GM18873 (cell line): ENCODE data around the gene TSPAN31.
"Not testable (repeated sequence)": the region's sequence is repeated elsewhere in the genome, so short reads cannot be mapped to it uniquely, and the experiment has no call there.

Source experiments
- ATAC-seq: cut with Tn5 transposase; IDR thresholded peaks from one replicate; pipeline ENCODE4 v1.9.1; 2021; ENCODE audit warnings: mild to moderate bottlenecking, moderate library complexity, moderate number of reproducible peaks; ENCODE audit not compliant: unreplicated experiment, low FRiP score

Gene TSPAN31

DNA sequence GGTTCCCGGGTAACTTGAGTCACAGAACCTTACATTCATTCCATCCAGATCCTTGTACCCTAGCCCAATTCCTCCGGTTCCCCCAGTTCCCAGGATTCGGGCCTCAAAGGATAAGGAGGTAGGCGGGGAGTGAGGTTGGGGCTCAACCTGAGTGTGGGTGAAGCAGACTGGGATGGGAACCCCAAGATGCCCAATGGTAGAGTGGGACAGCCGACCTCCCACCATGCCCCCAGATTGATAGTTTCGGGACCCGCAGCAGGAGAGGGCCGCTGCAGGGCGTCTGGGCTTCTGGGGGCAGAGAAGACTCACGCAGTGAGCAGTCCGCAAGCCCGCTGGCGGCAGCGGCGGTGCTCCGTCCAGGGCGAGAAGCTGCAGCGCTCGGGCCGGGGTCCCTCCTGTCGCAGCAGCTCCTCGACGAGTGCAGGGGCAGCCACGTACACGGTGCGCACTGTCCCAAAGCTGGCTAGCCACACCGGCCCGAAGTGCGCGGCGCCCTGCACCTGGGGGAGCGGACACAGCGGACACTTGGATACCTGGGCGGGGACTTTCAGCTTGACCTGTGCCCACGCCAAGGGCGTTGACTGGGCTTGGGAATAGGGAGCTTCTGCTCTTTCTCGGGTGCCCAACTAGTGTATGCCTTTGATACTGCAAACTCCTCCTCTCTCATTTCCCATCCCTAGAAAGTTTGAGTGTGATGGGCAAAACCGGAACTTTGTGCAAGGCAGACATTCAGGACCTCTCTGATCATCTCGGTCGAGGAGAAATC is 21.0 kb downstream of the TSPAN31 start:
- no peak for ATAC-seq

DNA sequence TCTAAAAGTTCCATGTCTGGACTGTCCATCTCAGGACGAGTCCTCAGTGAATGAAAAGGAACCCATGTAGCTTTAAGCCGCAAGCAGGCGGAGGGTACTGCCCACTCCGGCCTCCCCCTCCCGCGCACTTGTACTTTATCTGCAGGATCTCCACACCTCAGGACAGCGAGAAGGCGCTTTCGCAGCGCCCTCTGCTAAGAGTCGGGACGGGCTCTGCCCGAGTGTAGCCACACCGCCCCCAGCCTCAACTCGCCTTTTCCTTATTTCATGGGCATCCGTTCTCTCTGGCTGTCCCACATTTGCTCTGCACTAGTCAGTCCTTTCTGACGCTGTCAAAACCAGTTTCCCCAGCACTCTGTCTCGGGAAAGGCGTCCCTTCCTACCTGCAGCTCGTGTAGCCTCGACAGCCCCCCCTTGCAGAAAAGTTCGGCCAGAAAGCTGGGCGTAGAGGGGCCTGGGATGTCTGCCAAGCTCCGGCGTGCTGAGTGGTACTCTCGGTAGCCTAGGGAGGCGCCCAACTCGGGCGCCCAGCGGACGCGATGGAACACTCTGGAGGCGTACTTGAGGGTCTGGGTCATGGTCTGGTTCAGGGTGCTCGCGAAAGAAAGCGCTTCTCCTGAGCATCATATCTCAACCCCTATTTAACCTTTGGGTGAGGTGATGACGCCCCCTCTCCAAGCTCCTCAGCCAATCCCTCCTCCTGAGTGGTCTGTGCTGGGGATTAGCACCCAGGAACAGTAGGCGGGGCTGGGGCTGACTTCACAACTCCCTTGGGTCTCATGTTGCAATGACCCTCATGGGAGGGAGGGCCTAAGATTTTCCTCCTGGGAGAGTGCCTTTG is 21.8 kb downstream of the TSPAN31 start, which contains the start of gene CYP27B1:
CYP27B1 (minus strand) TSS at position 615 of the 841 bp plus-strand sequence; CDS start at position 578, 37 bp downstream.
- no peak for ATAC-seq

DNA sequence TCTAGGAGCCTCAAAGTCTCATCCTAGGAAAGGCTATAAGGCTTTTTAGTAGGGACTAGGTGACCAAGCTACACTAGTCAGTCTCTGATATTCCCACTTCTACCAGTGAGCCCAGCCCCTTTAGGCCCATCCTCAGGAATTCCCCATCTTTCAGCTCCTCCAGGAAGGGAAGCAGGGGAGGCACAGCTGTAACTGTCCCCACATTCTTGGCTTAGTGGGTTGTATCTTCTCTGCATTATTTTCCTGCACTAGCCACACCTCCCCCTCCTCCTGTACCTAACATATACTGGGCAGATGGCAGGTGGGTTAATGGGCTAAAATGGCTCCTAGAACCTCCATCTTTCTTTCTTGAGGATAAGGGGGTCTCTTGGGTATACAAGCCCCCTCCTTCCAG is 22.5 kb downstream of the TSPAN31 start:
- no peak for ATAC-seq

DNA sequence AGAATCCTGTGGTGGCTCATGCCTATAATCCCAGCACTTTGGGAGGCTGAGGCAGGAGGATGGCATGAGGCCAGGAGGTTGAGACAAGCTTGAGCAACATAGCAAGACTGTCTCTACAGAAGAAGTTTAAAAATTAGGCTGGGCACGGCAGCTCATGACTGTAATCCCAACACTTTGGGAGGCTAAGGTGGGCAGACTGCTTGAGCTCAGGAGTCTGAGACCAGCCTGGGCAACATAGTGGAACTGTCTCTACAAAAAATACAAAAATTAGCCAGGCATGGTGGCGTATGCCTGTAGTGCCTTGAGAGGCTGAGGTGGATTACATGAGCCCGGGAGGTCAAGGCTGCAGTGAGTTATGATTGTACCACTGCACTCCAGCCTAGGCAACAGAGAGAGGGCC is 23.0 kb downstream of the TSPAN31 start:
- ATAC-seq: no peak

DNA sequence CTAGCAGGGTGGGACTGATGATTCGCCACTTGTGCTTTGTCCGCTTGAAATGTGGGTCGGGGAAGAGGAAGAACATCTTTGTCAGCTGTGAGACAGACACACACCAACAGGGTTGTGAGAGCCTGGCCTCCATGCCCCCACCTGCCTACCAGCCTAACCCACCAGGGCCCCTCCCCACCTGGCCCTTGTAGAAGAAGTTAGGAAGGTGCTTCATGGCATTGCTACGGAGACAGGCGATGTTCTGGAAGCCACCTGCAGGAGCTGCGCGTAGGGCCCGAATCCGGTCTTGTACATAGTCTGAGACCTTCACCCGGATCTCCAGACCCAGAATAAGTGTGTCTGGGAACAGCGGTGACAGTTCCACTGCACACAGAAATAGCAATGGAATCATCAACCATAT is 24.8 kb downstream of the TSPAN31 start:
- no peak for ATAC-seq

DNA sequence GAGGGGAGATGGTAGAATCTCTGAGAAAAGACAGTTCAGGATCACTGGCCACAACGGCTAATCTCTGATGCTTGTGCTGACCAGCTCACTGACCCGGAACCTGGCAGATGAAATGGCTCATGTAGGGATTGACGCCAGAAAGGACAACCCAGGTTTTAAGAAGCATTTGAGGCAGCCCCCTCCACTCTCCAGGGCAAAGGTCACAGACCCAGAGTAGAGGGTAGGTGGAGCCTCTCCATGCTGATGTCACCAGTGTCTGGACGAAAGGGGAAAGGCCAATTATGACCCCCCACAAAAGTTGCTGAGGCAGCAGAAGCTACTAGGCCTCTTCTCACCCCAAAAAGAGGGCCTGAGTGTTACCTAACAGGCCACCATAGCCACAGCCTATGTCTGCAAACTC is 25.9 kb downstream of the TSPAN31 start:
- no peak for ATAC-seq

DNA sequence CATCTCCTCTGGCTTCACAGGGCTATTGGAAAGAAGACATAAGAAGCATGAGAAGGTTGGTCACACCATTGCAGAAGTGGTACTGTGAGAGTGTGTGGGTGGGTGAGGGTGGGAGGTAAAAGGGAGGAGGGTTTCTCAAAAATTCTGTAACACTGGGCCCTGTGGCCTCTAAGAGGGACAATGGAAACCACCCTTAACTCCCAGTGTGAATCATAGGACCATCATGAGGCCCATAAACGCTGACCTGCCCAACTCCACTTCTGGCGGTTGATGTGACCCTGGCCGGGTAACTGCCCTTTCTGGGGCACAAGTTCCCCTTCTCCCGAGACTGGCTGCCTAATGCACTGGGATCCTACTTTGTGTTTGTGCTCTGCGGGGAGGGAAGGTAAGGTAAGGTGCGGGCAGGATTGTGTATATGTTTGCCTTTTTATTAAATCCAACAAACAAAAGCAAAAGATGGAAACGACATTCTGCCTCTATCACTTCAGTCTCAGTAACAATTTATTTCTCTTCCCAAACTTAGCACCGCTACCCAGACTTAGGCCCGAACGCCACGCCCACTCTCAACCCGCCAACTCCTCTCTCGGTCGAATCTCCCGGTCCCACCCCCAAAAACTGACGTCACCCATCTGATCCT is 26.5 kb downstream of the TSPAN31 start:
- ATAC-seq: peak; percentile 74

DNA sequence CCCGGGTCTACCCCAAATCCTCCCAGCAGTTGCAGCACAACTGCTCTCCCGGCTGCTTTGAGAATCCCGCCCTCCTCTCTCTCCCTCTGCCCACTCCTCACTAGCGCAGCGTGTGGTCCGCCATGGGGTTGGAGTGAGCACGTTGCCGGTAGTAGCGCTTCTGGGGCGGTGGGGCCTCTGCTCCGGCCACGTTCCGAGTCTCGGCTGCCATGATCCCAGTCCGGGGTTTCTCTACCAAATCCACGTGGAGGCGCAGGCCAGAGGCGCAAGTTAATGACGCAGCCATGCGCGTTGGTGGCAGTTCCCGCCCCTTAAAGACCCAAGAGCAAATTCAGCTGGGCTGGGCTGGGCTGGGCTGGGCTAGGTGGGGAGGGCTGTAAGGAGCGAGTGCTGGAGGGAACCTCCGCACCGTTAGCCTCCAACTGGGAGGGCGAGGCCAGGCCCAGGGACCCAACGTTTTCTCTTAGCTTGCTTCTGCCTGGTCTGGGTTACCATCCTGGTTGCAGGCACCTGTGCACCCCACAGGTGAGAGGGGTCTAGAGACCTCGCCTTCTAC is 27.1 kb downstream of the TSPAN31 start, which contains the start of gene METTL1:
METTL1 (minus strand) TSS at position 233 of the 556 bp plus-strand sequence; CDS start at position 211, 22 bp downstream.
- ATAC-seq: peak; percentile 82

DNA sequence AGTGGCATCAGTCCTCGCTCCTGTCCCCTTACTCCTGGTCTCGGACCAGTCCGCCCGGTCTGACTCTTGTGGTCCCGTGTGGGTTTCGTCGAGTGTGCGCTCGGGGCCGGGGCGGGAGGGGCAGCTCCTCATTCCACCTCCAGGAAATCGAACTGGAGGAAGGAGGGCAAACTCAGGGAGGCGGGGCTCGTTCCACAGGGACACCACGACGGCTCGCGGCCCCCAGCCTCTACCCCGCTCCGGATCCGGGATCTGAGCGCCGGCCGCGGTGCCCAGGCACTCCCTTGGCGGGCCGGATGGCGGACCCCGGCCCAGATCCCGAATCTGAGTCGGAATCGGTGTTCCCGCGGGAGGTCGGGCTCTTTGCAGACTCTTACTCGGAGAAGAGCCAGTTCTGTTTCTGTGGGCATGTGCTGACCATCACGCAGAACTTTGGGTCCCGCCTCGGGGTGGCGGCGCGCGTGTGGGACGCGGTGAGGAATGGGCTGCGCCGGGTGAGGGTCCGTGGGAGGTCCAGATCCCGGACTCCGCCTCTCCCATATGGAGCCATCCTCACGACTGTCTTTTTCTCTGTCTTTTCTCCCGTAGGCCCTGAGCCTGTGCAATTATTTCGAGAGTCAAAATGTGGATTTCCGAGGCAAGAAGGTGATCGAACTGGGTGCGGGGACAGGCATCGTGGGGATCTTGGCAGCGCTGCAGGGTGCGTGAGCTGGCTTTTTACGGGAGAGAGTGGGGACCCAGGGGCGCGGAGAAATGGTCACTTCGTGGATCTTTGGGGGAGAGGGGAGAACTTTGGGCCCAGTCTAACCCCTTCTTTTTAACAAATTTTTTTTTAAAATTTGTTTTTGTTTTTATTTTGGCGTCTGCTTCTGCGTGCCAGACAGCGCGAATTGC is 27.8 kb downstream of the TSPAN31 start, which contains the start of gene EEF1AKMT3:
EEF1AKMT3 (plus strand) TSS at position 186 of the 894 bp plus-strand sequence; CDS start at position 297, 111 bp downstream.
- no peak for ATAC-seq

DNA sequence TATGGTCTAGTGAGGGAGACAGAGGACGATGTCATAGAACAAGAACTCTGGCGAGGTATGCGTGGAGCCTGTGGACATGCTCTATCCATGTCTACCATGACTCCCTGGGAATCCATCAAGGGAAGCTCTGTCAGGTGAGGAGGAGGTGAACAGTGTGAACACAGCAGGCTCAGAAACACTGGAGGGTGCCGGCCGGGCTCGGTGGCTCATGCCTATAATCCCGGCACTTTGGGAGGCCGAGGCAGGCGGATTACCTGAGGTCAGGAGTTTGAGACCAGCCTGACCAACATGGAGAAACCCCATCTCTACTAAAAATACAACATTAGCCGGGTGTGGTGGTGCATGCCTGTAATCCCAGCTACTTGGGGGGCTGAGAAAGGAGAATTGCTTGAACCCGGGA is 29.8 kb downstream of the TSPAN31 start:
- ATAC-seq: not testable (repeated sequence)

DNA sequence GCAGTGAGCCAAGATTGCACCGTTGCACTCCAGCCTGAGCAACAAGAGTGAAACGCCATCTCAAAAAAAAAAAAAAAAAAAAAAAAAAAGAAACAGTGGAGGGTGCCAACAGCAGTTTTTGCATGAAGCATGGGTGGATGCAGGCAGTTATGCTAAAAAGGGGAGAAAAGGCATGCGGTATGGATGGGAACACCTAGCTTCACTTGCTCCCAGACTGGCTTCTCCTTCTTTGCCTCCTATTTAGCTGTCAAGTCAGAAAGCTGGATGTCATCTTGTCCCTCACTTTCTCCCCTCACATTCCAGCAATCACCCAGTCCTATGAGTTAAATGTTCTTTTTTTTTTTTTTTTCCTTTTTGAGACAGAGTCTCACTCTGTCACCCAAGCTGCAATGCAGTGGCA is 30.2 kb downstream of the TSPAN31 start:
- ATAC-seq: no peak

DNA sequence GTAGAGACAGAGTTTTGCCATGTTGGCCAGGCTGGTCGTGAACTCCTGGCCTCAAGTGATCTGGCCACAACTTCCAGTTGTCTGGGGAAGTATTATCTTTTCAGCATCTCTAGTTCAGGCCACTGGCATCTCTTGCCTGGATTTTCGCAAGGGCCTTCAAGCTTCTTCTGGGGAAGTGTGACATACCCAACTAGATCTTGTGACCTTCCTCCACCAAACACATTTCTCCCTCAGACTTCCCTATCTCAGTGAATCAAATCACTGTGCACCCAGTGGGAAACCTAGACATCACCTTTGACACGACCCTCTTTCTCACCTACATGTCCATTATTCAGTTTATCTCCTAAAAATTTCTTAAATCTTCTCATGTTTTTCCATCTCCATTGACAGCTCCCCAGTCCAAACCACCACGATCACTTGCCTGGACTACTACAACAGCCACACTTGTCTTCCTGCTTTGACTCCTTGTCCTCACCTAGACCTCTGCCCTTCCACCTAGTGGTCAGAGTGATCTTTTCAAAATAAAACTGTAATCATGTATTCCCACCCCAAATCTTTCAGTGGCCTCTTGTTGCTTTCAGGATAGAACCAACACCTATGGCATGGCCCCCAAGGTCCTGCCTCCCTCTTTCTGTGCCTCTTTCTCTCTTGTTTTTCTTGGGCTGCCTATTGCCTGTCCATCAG is 30.9 kb downstream of the TSPAN31 start:
- ATAC-seq: no peak

DNA sequence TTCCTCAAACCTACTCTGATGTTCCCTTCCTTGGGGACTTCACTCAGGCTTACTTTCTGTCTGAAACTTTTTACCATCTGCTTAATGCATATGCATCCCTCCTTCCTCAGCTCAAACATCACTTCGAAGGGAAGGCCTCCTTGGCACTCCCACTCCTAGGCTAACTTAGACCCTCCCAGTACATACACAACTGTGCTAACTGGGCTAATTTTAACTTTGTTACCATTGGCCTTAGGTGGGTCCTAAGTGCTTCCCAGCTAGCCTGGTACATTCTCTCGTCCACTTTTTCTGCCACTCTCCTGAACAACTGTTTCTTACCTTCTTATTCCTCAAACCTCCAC is 31.4 kb downstream of the TSPAN31 start:
- ATAC-seq: no peak

DNA sequence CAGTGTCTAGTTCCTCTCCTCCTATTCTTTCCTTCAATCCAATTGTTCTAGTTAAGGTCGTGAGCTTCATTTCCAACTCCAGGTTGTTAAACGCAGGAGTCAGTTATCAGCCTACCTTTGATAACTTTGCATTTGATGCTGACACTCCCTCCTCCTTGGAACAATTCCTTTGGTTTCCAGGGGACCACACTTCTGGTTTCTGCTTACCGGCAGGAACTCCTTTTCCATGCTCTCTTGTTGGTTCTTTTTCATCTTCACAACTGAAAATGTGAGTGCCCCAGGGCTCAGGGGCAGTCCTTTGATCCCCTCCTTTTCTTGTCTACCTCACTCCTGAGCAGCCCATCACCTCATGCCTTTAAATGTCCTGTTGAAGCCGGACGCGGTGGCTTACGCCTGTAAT is 32.5 kb downstream of the TSPAN31 start:
- ATAC-seq: no peak

DNA sequence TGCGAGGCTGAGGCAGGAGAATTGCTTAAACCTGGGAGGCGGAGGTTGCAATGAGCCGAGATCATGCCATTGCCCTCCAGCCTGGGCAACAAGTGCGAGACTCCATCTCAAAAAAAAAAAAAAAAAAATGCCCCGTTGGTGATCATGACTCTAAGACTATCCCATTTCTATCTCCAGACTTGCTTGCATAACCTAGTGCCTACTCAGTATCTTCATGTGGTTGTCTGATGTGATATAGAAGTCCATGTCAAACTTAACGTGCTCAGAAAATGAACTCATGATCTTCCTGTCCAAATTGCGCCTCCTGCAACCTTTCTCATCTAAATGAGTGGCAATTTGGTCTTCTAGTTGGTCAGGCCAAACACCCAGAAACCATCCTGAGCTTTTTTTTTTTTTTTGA is 33.1 kb downstream of the TSPAN31 start:
- ATAC-seq: no peak

DNA sequence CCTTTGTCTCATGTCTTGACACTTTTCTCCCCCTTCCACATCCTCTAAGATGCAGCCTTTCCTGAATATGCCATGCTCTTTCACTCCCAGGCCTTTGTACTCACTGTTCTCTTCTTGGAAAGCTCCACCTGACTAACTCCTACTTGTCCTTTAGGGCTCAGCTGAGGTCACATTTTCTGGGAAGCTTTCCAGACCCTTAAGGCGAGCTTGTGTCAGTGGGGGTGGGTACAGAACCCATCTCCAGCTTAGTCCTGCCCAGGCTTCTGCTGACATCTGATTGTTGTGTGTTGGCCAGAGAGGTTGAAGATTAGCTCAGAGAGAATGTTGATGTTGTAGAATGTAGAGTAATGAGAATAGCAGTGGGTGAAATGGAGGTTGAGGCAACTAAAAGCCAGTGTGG is 34.9 kb downstream of the TSPAN31 start:
- no peak for ATAC-seq

DNA sequence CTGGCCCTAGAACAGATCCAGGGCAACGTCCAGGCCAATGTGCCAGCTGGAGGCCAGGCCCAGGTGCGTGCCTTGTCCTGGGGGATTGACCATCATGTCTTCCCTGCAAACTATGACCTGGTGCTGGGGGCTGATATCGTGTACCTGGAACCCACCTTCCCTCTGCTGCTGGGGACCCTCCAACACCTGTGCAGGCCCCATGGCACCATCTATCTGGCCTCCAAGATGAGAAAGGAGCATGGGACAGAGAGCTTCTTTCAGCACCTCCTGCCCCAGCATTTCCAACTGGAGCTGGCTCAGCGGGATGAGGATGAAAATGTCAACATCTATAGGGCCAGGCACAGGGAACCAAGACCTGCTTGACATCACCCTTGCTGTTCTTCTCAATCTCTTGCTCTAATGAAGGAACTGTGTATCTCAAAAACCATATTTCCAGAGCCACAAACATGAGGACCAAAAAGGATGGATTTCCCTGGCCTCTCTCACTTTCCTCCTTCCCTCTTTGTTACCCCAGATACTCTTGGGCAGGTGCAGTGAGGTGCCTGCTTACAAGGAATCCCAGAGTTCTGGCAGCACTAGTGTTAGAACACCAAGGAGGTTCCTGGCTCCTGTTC is 35.6 kb downstream of the TSPAN31 start:
- no peak for ATAC-seq

DNA sequence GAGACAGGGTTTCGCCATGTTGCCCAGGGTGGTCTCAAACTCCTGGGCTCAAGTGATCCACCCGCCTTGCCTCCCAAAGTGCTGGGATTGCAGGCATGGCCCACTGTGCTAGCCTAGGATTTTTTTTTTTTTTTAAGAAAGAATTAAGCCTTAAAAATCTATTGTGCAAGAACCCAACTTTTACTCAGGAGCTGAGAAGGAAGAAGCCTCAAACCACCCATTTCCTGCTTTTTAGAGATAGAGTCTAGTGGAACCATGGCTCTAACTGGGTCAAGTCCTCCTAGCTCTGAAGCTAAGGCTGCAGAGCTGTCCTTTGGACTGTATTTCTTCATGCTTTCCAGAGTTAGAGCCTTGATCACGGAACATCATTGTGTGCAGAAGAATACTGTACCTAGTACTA is 36.4 kb downstream of the TSPAN31 start:
- ATAC-seq: no peak

DNA sequence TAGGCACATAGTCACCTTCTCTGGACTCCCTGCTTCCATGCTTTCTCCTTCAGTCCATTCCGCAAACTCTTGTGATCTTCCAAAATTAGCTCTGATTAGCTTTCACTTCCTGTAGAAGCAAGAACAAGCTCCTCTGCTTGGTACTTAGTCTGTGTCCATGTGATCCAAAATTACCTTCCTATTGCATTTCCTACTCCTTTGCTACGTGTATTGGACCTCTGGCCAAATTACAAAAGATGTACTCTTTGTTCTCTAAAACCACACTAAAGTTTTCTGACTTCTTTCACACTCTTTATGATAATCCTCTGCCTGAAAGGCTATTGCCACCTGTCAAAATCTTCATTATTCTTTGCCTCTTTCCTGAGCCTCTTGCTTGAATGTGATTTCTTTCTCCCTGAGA is 37.0 kb downstream of the TSPAN31 start:
- ATAC-seq: no peak
